ENCODE data around the gene CYSLTR2.

The CYSLTR2 gene

DNA sequence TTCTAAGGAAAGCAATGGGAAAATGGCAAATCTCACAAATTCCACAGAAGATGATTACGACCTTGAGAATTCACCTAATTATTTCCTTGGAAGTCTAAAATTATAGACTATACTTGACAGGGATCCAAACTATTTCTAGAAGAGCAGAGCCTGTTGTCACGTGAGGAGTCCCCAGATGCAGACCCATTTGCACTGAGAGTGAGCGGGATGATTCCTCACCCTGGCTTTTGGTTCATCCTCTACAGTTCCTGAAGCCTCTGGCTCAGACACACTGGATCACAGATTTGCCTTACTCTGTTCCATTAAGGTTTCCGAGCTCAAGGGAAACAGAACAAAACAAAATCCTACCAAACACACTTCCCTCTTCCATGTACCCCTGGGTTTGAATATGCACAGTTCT lies 23.0 kb upstream of the CYSLTR2 start:
- Histone ChIP-seq H3K4me1 (ENCODE audit: control insufficient read depth, insufficient read depth, low read length, unreplicated experiment) (no peaks in the 10 kb centered on the region), H3K27me3 (ENCODE audit: insufficient read depth, low read length) (no peaks in the 10 kb centered on the region), H3K4me3 (ENCODE audit: low read depth, low read length) (no peak overlapping the region), H3K79me2 (ENCODE audit: control insufficient read depth, insufficient read depth, low read length, unreplicated experiment) (no peaks in the 10 kb centered on the region), H3K36me3 (ENCODE audit: insufficient read depth, low read length) (no peaks in the 10 kb centered on the region), H3K27ac (ENCODE audit: low read depth, low read length) (no peak overlapping the region), H2AFZ (ENCODE audit: low read length, unreplicated experiment) (no peak overlapping the region)

DNA sequence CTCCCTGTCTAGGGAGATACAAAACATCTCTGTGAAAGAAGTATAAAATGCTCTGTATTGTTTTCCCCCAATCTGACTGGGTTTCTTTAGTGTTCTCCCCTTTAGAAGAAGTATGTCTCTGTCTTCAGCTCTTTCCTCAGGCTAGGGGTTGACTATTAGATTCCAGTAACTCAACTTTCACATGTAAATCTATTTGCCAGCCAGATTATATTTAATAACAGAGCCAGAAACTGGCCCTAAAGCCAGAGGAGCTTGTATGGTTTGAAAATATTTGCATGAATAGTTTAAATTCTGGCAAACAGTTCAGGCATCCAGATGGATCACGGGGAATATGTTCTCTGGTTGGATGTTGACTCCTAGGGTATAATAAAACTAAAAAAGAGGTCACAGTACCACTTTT lies 22.3 kb upstream of the CYSLTR2 start:
- Histone ChIP-seq H3K4me3 (ENCODE audit: low read depth, low read length) (no peak overlapping the region), H3K4me1 (ENCODE audit: control insufficient read depth, insufficient read depth, low read length, unreplicated experiment) (no peaks in the 10 kb centered on the region), H3K36me3 (ENCODE audit: insufficient read depth, low read length) (no peaks in the 10 kb centered on the region), H2AFZ (ENCODE audit: low read length, unreplicated experiment) (no peak overlapping the region), H3K79me2 (ENCODE audit: control insufficient read depth, insufficient read depth, low read length, unreplicated experiment) (no peaks in the 10 kb centered on the region), H3K27ac (ENCODE audit: low read depth, low read length) (no peak overlapping the region), H3K27me3 (ENCODE audit: insufficient read depth, low read length) (no peaks in the 10 kb centered on the region)

DNA sequence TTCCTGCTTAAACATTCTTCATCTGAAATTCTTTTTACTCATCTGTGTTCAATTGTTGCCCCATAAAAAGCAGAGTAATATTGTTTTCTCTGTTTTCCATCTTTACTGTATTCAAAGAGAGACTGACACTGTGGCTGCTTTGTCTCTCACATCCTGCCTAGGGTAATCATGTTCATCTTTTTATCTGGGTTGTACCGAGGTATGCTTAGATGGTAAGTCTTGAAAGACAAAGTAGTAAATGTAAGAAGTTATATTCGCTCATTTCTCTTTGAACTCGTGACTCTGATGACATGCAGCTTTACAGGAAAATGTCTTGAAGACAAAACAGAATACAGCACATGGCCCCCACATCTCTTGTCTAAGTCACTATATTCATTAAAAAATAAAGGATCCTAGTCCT lies 20.0 kb upstream of the CYSLTR2 start:
- H3K4me1 ChIP-seq (ENCODE audit: control insufficient read depth, insufficient read depth, low read length, unreplicated experiment), result no peaks in the 10 kb centered on the region
- no peak overlapping the region for H2AFZ ChIP-seq (ENCODE audit: low read length, unreplicated experiment)
- no peak overlapping the region for H3K4me3 ChIP-seq (ENCODE audit: low read depth, low read length)
- H3K27me3 ChIP-seq (ENCODE audit: insufficient read depth, low read length), result no peaks in the 10 kb centered on the region; the same call in none of the 2 replicates
- no peaks in the 10 kb centered on the region for H3K79me2 ChIP-seq (ENCODE audit: control insufficient read depth, insufficient read depth, low read length, unreplicated experiment)
- H3K27ac ChIP-seq (ENCODE audit: low read depth, low read length), result no peak overlapping the region
- no peaks in the 10 kb centered on the region for H3K36me3 ChIP-seq (ENCODE audit: insufficient read depth, low read length)

DNA sequence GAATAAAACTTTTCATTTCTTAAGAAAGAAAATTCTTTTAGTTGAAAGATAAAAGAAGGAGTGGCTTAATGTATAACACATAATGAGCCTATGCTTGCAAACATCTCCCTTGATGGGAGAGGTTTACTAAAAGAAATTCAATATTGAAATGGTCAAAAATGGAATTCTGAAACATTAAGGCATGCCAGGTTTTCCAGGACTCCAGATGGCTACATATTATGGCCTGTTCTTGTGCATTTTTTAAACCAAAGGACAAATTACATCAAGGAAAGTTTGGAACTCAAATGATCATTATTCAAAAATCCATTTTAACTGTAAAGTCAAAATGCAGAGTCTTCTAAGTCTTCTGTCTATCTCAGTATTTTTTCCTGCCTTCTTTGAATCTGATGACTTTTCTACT lies 19.1 kb upstream of the CYSLTR2 start:
- no peaks in the 10 kb centered on the region for H3K36me3 ChIP-seq (ENCODE audit: insufficient read depth, low read length)
- H3K27ac ChIP-seq (ENCODE audit: low read depth, low read length), result no peak overlapping the region
- peaks cover under 1% of the 10 kb centered on the region for H3K27me3 ChIP-seq (ENCODE audit: insufficient read depth, low read length)
- no peak overlapping the region for H3K4me3 ChIP-seq (ENCODE audit: low read depth, low read length)
- H3K79me2 ChIP-seq (ENCODE audit: control insufficient read depth, insufficient read depth, low read length, unreplicated experiment), result no peaks in the 10 kb centered on the region
- H3K4me1 ChIP-seq (ENCODE audit: control insufficient read depth, insufficient read depth, low read length, unreplicated experiment), result no peaks in the 10 kb centered on the region
- no peak overlapping the region for H2AFZ ChIP-seq (ENCODE audit: low read length, unreplicated experiment)

DNA sequence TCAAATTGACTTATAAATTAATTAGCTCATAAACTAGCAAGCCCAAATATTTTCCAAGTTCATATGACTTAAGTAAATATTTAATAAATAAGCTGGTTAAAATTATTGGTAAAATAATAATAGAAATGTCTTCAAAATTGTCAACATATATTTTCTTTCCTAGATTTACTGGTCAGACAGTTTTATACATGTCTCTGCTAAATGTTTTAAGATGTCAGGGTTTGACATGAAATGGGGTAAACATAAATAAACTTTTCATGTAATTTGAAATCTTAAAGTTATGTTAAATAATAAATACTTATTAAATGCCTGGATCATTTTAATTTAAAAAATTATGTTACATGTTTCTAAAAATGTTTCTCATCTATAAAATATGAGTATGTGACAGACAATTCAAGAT lies 18.3 kb upstream of the CYSLTR2 start:
- H3K79me2 ChIP-seq (ENCODE audit: control insufficient read depth, insufficient read depth, low read length, unreplicated experiment), result no peaks in the 10 kb centered on the region
- H3K36me3 ChIP-seq (ENCODE audit: insufficient read depth, low read length), result no peaks in the 10 kb centered on the region
- no peak overlapping the region for H2AFZ ChIP-seq (ENCODE audit: low read length, unreplicated experiment)
- H3K4me1 ChIP-seq (ENCODE audit: control insufficient read depth, insufficient read depth, low read length, unreplicated experiment), result no peaks in the 10 kb centered on the region
- peaks cover 9% of the 10 kb centered on the region for H3K27me3 ChIP-seq (ENCODE audit: insufficient read depth, low read length)
- no peak overlapping the region for H3K27ac ChIP-seq (ENCODE audit: low read depth, low read length)
- H3K4me3 ChIP-seq (ENCODE audit: low read depth, low read length), result no peak overlapping the region

DNA sequence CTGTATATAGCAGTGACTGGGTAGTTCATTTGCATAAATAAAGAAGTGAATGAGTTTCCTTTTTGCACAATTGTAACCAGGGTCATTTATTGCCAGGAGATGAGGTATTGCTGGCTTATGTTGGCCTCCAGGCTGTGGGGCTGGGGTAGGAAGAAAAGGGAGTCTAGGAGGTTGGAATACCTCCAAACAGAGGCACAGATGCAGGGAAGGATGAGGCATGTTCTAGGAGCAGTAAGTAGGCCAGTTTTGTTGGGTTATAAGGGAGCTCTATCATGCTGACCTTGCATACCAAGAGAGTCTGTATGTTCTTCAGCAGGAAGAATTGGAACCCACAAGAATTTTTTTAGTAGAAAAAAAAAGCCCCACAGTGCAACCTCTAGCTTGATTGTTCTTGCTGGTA lies 17.2 kb upstream of the CYSLTR2 start:
- no peak overlapping the region for H2AFZ ChIP-seq (ENCODE audit: low read length, unreplicated experiment)
- no peak overlapping the region for H3K4me3 ChIP-seq (ENCODE audit: low read depth, low read length)
- H3K27me3 ChIP-seq (ENCODE audit: insufficient read depth, low read length), result peaks cover 19% of the 10 kb centered on the region
- no peaks in the 10 kb centered on the region for H3K4me1 ChIP-seq (ENCODE audit: control insufficient read depth, insufficient read depth, low read length, unreplicated experiment)
- H3K36me3 ChIP-seq (ENCODE audit: insufficient read depth, low read length), result no peaks in the 10 kb centered on the region
- H3K79me2 ChIP-seq (ENCODE audit: control insufficient read depth, insufficient read depth, low read length, unreplicated experiment), result no peaks in the 10 kb centered on the region
- no peak overlapping the region for H3K27ac ChIP-seq (ENCODE audit: low read depth, low read length)

DNA sequence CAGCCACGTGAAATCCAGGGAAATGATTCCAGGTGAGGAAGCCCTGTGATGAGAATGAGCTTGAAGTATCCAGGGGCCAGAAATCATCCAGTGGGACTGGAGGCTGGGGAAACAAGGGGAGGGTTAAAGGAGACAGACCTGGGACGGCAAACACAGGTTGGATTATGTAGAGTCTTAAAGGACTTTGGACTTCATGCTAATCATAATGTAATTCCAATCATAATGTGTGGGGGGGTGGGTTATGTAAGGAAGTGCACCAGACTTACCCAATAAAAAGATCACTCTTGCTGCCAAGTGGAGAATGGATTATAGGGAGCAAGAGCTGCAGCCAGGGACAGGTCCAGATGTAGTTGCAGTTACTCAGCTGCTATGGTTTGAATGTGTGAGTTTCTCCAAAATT lies 16.1 kb upstream of the CYSLTR2 start:
- Histone ChIP-seq H3K27me3 (ENCODE audit: insufficient read depth, low read length) (peaks cover 19% of the 10 kb centered on the region), H3K27ac (ENCODE audit: low read depth, low read length) (no peak overlapping the region), H3K79me2 (ENCODE audit: control insufficient read depth, insufficient read depth, low read length, unreplicated experiment) (no peaks in the 10 kb centered on the region)

DNA sequence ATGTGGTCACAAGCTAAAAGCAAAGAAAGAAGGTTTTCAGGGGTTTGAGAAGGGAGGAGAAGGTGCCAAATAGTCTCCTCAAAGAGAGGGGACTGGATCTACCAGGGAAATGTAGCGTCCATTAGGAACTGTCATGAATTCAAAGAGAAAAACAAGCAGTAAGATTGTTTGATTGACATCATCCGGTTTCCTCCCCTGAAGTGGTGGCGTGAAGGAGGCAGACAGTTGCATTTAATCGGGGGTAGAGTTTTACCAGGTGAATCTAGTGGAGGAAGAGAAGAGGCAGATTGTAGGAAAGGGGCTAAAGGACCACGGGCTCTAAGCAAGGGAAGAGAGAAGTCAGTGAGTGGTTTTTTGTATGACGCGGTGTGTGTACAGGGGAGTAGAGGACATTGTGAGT lies 13.0 kb upstream of the CYSLTR2 start:
- Histone ChIP-seq H3K4me3 (ENCODE audit: low read depth, low read length) (no peak overlapping the region), H2AFZ (ENCODE audit: low read length, unreplicated experiment) (no peak overlapping the region), H3K27ac (ENCODE audit: low read depth, low read length) (no peak overlapping the region), H3K79me2 (ENCODE audit: control insufficient read depth, insufficient read depth, low read length, unreplicated experiment) (no peaks in the 10 kb centered on the region), H3K4me1 (ENCODE audit: control insufficient read depth, insufficient read depth, low read length, unreplicated experiment) (no peaks in the 10 kb centered on the region), H3K27me3 (ENCODE audit: insufficient read depth, low read length) (peaks cover 25% of the 10 kb centered on the region), H3K36me3 (ENCODE audit: insufficient read depth, low read length) (no peaks in the 10 kb centered on the region)

More for the DNA sequence above, 16.1 kb upstream of the CYSLTR2 start:
- Histone ChIP-seq H3K4me1 (ENCODE audit: control insufficient read depth, insufficient read depth, low read length, unreplicated experiment) (no peaks in the 10 kb centered on the region), H3K36me3 (ENCODE audit: insufficient read depth, low read length) (no peaks in the 10 kb centered on the region), H3K4me3 (ENCODE audit: low read depth, low read length) (no peak overlapping the region), H2AFZ (ENCODE audit: low read length, unreplicated experiment) (no peak overlapping the region)

DNA sequence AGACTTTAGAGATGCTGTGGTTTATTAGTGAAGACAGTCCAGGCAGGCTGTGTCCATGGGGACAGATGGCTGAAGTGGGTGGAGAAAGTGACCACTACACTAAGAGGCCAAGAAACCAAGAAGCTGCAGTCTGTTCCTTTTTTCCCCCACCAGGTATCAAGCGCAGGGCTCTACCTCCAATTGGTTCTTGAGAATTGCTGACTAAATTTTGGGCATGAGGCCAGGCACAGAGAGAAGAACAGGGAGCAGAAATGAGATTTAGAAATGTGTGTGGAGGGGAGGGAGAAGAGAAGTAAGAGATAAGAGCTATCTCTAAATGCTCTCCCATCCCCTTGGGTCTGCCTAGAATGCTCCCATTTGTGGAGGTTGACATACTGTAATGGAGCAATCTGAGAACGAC lies 12.3 kb upstream of the CYSLTR2 start:
- Histone ChIP-seq H2AFZ (ENCODE audit: low read length, unreplicated experiment) (no peak overlapping the region), H3K27me3 (ENCODE audit: insufficient read depth, low read length) (peaks cover 31% of the 10 kb centered on the region), H3K79me2 (ENCODE audit: control insufficient read depth, insufficient read depth, low read length, unreplicated experiment) (no peaks in the 10 kb centered on the region), H3K36me3 (ENCODE audit: insufficient read depth, low read length) (no peaks in the 10 kb centered on the region), H3K4me1 (ENCODE audit: control insufficient read depth, insufficient read depth, low read length, unreplicated experiment) (no peaks in the 10 kb centered on the region), H3K27ac (ENCODE audit: low read depth, low read length) (no peak overlapping the region), H3K4me3 (ENCODE audit: low read depth, low read length) (no peak overlapping the region)

DNA sequence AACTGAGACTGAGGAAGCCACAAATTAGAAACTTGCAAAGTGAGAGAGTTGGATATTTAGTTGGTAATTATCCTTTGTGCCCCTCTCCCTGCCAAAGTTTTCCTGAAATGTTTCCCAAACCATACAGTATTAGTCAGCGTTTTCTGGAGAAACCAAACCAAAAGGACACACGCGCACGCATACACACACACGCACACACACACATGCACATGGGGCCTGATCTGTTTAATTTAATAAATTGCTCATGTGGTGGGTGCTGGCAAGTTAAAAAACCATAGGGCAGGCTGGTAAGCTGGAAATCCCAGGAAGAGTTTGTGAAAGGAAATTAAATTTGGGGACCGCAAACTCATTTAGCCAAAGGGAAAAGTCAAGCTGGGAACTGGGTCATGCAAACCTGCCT lies 11.7 kb upstream of the CYSLTR2 start:
- H2AFZ ChIP-seq (ENCODE audit: low read length, unreplicated experiment), result no peak overlapping the region
- H3K27me3 ChIP-seq (ENCODE audit: insufficient read depth, low read length), result peaks cover 37% of the 10 kb centered on the region
- no peaks in the 10 kb centered on the region for H3K79me2 ChIP-seq (ENCODE audit: control insufficient read depth, insufficient read depth, low read length, unreplicated experiment)

DNA sequence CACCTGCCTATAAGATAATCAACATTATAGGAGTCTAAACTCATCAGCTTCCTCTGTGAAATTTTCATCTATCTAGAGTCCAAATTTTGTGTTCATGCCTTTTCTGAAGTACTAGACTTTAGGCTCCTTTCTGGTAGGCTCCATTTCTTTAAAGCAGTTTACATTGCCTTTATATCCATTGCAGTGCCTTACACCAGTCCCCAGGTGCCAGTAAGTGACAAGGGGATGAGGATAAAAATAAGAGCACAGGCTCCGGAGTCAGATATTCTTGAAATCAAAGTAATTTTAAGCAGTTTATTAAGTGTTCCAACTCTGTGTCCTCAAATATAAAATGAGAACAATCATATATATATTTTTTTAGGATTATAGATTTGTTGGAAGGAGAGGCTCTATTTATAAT lies 10.6 kb upstream of the CYSLTR2 start:
- Histone ChIP-seq H3K79me2 (ENCODE audit: control insufficient read depth, insufficient read depth, low read length, unreplicated experiment) (no peaks in the 10 kb centered on the region), H3K36me3 (ENCODE audit: insufficient read depth, low read length) (no peaks in the 10 kb centered on the region), H3K4me1 (ENCODE audit: control insufficient read depth, insufficient read depth, low read length, unreplicated experiment) (no peaks in the 10 kb centered on the region), H3K27me3 (ENCODE audit: insufficient read depth, low read length) (peaks cover 41% of the 10 kb centered on the region), H3K27ac (ENCODE audit: low read depth, low read length) (no peak overlapping the region), H2AFZ (ENCODE audit: low read length, unreplicated experiment) (no peak overlapping the region), H3K4me3 (ENCODE audit: low read depth, low read length) (no peak overlapping the region)

More for the DNA sequence above, 11.7 kb upstream of the CYSLTR2 start:
- H3K4me1 ChIP-seq (ENCODE audit: control insufficient read depth, insufficient read depth, low read length, unreplicated experiment), result no peaks in the 10 kb centered on the region
- no peak overlapping the region for H3K27ac ChIP-seq (ENCODE audit: low read depth, low read length)
- H3K36me3 ChIP-seq (ENCODE audit: insufficient read depth, low read length), result no peaks in the 10 kb centered on the region
- no peak overlapping the region for H3K4me3 ChIP-seq (ENCODE audit: low read depth, low read length)
